GM12801 (cell line): Measurements from ENCODE around the gene AFAP1.

Experiments used
- TF ChIP-seq, protein P1 (sequence below): IDR thresholded peaks from one replicate; pipeline ENCODE4 v1.5.1; 2011; ENCODE audit warnings: control low read depth; ENCODE audit not compliant: insufficient read length; ENCODE audit errors: extremely low read depth

Gene AFAP1, protein sequence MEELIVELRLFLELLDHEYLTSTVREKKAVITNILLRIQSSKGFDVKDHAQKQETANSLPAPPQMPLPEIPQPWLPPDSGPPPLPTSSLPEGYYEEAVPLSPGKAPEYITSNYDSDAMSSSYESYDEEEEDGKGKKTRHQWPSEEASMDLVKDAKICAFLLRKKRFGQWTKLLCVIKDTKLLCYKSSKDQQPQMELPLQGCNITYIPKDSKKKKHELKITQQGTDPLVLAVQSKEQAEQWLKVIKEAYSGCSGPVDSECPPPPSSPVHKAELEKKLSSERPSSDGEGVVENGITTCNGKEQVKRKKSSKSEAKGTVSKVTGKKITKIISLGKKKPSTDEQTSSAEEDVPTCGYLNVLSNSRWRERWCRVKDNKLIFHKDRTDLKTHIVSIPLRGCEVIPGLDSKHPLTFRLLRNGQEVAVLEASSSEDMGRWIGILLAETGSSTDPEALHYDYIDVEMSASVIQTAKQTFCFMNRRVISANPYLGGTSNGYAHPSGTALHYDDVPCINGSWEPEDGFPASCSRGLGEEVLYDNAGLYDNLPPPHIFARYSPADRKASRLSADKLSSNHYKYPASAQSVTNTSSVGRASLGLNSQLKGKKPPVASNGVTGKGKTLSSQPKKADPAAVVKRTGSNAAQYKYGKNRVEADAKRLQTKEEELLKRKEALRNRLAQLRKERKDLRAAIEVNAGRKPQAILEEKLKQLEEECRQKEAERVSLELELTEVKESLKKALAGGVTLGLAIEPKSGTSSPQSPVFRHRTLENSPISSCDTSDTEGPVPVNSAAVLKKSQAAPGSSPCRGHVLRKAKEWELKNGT

GRCh38 chr4:7939377-7940108 lies at the start of gene AFAP1:
Gene AFAP1, minus strand, starts transcription at chr4:7939861. Its CDS starts 67,783 bp downstream, at chr4:7872078.
- TF ChIP-seq, protein P1, sequence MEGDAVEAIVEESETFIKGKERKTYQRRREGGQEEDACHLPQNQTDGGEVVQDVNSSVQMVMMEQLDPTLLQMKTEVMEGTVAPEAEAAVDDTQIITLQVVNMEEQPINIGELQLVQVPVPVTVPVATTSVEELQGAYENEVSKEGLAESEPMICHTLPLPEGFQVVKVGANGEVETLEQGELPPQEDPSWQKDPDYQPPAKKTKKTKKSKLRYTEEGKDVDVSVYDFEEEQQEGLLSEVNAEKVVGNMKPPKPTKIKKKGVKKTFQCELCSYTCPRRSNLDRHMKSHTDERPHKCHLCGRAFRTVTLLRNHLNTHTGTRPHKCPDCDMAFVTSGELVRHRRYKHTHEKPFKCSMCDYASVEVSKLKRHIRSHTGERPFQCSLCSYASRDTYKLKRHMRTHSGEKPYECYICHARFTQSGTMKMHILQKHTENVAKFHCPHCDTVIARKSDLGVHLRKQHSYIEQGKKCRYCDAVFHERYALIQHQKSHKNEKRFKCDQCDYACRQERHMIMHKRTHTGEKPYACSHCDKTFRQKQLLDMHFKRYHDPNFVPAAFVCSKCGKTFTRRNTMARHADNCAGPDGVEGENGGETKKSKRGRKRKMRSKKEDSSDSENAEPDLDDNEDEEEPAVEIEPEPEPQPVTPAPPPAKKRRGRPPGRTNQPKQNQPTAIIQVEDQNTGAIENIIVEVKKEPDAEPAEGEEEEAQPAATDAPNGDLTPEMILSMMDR: no peak

DNA sequence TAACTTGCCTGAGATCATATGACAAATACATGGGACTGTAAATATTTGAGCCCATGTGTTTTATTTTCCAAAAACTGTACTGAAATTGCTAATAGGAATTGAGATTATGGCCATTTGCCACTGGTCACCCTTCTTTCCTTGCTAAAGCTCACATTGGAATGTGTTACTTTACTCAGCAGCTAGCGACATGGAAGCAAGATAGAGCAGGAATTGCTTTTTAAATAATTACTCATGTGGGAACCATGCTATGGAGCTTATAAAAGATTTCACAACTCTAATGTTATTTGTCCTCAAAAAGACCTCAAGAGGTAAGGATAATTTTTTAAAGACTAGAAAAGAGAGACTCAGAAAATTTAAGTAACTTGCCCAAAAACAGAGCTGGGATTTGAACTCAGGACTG lies 48.8 kb upstream of the AFAP1 start:
- TF ChIP-seq, protein P1: no peak

GRCh38 chr4:7987148-7987989 lies 47.7 kb upstream of the AFAP1 start:
- TF ChIP-seq, protein P1: peak; percentile 52

DNA sequence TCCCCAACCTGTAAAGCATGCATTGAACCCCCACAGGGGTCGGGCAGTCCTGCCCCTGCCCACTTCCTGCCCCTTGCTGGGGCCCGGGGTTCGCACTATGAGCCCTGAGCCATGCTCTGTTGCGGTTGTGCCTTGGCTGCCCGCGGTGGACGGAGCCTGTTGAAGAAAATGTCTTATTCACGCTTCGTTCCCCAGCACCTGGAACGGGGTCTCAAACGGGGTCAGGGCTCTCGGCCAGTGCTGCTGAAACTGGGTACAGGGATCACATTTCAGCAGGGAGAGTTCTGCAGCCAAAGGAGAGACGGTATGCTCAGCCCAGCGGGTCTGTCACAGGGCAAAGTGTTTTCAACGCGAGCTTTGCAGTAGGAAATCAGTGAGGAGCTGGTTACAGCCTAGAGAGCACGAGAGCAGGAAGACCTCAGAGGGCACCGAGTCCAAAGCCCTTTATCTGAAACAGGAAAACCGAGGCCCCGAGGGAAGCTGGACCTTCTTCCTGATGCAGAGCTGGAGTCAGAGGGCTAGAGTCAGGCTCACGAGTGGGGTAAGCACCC lies 46.3 kb upstream of the AFAP1 start:
- TF ChIP-seq, protein P1: no peak

DNA sequence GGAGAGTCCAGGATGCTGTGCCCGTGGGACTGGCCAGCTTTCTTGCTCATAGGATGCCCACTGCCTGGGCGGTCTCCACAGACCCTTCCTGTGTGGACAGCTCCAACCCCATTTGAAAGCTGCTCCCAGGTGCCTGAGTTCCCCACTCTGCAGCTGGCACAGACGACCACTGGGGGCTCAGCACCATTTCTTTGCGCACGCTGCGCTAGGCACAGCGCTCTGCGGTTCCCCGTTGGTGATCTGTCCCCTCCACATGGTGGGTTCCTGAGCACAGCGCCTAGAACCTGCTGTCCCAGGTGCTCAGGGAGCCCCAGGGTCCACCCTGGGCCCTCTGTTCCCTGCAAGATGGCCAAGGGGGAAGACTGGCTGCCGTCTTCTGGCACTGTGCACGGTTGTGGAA lies 45.4 kb upstream of the AFAP1 start:
- TF ChIP-seq, protein P1: no peak

- TF ChIP-seq, protein P1: no peak
Measured at GRCh38 chr4:7984286-7984925, 44.7 kb upstream of the AFAP1 start.
